GM12892 (cell line): ENCODE results near the gene PTTG1IP2.

ENCODE experiments used
- POLR2A ChIP-seq: IDR thresholded peaks from 2 replicates; pipeline ENCODE4 v1.6.1; 2011; ENCODE audit warnings: low read depth, low read length, control low read depth
- POLR2AphosphoS5 ChIP-seq: IDR thresholded peaks from 2 replicates; pipeline ENCODE4 v1.6.1; 2011; ENCODE audit warnings: low read depth, low read length, control low read depth

GRCh38 chr7:90536449-90536848 lies 67.0 kb downstream of the PTTG1IP2 start:
- TF ChIP-seq POLR2AphosphoS5: no peak
- no peak for TF ChIP-seq POLR2A
